Progenitor cell of endocrine pancreas (in vitro differentiated cells): ENCODE measurements around the gene CENPP. TPM values are rescaled to one million over a fixed set of nuclear protein-coding genes. Genes with fewer than 3 reads are reported as not detected.

Source experiments
- DNase-seq: peaks from one replicate; pipeline ENCODE4 v3.0.0; 2021; ENCODE audit warnings: low spot score; ENCODE audit not compliant: unreplicated experiment
- H3K27ac Mint-ChIP-seq: 2 replicates; pipeline ENCODE4 v1.8.0; 2021; ENCODE audit warnings: mild to moderate bottlenecking, moderate library complexity, mixed read lengths
- H3K27me3 Mint-ChIP-seq: 2 replicates; pipeline ENCODE4 v1.8.0; 2021; ENCODE audit warnings: mixed read lengths
- H3K36me3 Mint-ChIP-seq: 2 replicates; pipeline ENCODE4 v1.8.0; 2022; ENCODE audit warnings: mixed read lengths; ENCODE audit not compliant: insufficient read depth
- H3K4me1 Mint-ChIP-seq: 2 replicates; pipeline ENCODE4 v1.8.0; 2021; ENCODE audit warnings: low read depth, mixed read lengths
- H3K4me3 Mint-ChIP-seq: 2 replicates; pipeline ENCODE4 v1.8.0; 2021; ENCODE audit warnings: low read depth, mild to moderate bottlenecking, moderate library complexity, mixed read lengths
- H3K9me3 Mint-ChIP-seq: 2 replicates; pipeline ENCODE4 v1.8.0; 2021; ENCODE audit warnings: low read depth, mixed read lengths
- CTCF ChIP-seq: fragments of 200-600 bp; sonication (generic); IDR thresholded peaks from one replicate; pipeline ENCODE4 v1.5.0; 2021; ENCODE audit warnings: antibody characterized with exemption, mild to moderate bottlenecking; ENCODE audit not compliant: unreplicated experiment
- total RNA-seq: library from RNA; stranded (reverse); gene quantifications from 2 replicates; pipeline ENCODE4 v1.2.1, GENCODE V29; 2021

The CENPP gene
- total RNA-seq, 1 donor from 2014 or later = 5.0 TPM

DNA sequence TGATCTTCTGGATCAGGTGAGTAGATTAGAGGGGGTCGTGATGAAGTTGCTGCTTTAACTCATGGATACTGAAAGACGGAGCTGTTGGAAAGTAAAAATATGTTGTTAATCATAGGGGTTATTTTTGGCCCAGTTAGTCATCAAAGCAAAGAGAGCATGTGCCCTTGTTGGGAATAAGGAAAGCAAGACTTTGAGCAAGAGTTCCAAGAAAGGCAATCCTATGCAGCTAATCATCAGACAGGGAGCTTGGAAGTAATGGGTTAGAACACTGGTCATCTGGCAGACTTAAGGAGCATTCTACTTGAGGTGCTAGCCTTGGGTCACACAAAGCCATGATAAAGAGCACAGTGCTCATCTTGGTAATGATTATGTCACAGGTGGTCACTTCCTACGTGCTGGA, 138.2 kb downstream of the CENPP start:
- DNase-seq = no peak
- H3K4me1 Mint-ChIP-seq = peaks cover 11% of the 10 kb centered on the region
- H3K9me3 Mint-ChIP-seq = no peaks in the 10 kb centered on the region
- peaks cover 43% of the 10 kb centered on the region for H3K27me3 Mint-ChIP-seq
- no peak for TF ChIP-seq CTCF
- H3K36me3 Mint-ChIP-seq = no peaks in the 10 kb centered on the region
- H3K4me3 Mint-ChIP-seq = no peak overlapping the region
- H3K27ac Mint-ChIP-seq = no peak overlapping the region

- no peak overlapping the region for H3K4me3 Mint-ChIP-seq
- no peak overlapping the region for H3K27ac Mint-ChIP-seq
- no peak for DNase-seq
- H3K4me1 Mint-ChIP-seq = peaks cover 11% of the 10 kb centered on the region
- no peak for TF ChIP-seq CTCF
- no peaks in the 10 kb centered on the region for H3K9me3 Mint-ChIP-seq
- peaks cover 32% of the 10 kb centered on the region for H3K27me3 Mint-ChIP-seq
- H3K36me3 Mint-ChIP-seq = no peaks in the 10 kb centered on the region
Measured at GRCh38 chr9:92467041-92467440, 141.3 kb downstream of the CENPP start.

DNA sequence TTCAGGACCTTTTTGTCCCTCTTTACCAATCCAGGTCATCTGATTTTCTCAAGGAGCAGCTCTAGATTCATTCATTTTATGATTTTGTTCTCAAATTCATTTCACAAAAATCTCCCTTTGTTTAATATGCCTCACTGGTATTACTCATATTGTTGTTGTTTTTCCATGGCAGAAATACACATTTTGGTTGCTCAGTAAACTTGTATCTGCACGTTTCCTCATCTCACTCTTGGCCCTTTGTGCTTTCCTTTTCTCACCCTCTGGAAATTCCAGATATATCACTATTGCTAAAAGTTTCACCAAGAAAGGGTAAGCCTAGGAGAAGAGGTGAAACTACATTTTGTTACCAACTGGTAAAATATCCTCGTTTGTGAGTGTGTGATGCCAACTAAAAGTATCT, 141.8 kb downstream of the CENPP start:
- peaks cover 28% of the 10 kb centered on the region for H3K27me3 Mint-ChIP-seq
- no peak overlapping the region for H3K4me3 Mint-ChIP-seq
- H3K36me3 Mint-ChIP-seq = no peaks in the 10 kb centered on the region

GRCh38 chr9:92468206-92468605, 142.5 kb downstream of the CENPP start:
- no peak for DNase-seq
- TF ChIP-seq CTCF = no peak
- Mint-ChIP-seq H3K4me3 (no peak overlapping the region), H3K27me3 (peaks cover 21% of the 10 kb centered on the region), H3K36me3 (no peaks in the 10 kb centered on the region), H3K27ac (no peak overlapping the region), H3K4me1 (peaks cover 10% of the 10 kb centered on the region), H3K9me3 (no peaks in the 10 kb centered on the region)

More for the DNA sequence above, 141.8 kb downstream of the CENPP start:
- no peaks in the 10 kb centered on the region for H3K9me3 Mint-ChIP-seq
- TF ChIP-seq CTCF = no peak
- H3K4me1 Mint-ChIP-seq = peaks cover 11% of the 10 kb centered on the region
- DNase-seq = no peak
- no peak overlapping the region for H3K27ac Mint-ChIP-seq

GRCh38 chr9:92474587-92474986, 148.8 kb downstream of the CENPP start:
- Mint-ChIP-seq H3K9me3 (no peaks in the 10 kb centered on the region), H3K4me3 (no peak overlapping the region), H3K4me1 (no peaks in the 10 kb centered on the region), H3K36me3 (no peaks in the 10 kb centered on the region), H3K27ac (no peak overlapping the region), H3K27me3 (no peaks in the 10 kb centered on the region)
- TF ChIP-seq CTCF = no peak
- no peak for DNase-seq
